CD14-positive monocyte (primary cell): ENCODE data around the gene GOT2. TPM values are rescaled to one million over a fixed set of nuclear protein-coding genes. Genes with fewer than 3 reads are reported as not detected.

ENCODE experiments used
- DNase-seq, 3 donors: peaks; one replicate each; pipeline ENCODE4 v3.0.0-alpha.2; 2011 to 2022
- H2AFZ ChIP-seq: 2 replicates; pipeline ENCODE4 v1.6.0; 2012; ENCODE audit warnings: mild to moderate bottlenecking, low read depth, low read length, inconsistent platforms; ENCODE audit not compliant: insufficient read depth, poor library complexity, severe bottlenecking
- H3K27ac ChIP-seq, 2 donors: 1 replicate in 1 of 2; 2 replicates in 1 of 2; pipeline ENCODE4 v1.5.1; 2012 to 2013; ENCODE audit warnings: low read length in 2 of 2, control low read depth in 1 of 2, inconsistent platforms in 1 of 2, low read depth in 1 of 2, mild to moderate bottlenecking in 1 of 2
- H3K27me3 ChIP-seq, 2 donors: one replicate each; pipeline versions ENCODE4 v1.6.0 to v1.6.1; 2011 to 2013; ENCODE audit warnings: low read length in 2 of 2; ENCODE audit not compliant: control insufficient read depth in 2 of 2, insufficient read depth in 2 of 2
- H3K36me3 ChIP-seq, 2 donors: replicated peaks in 1 of 2; 1 replicate in 1 of 2; 2 replicates in 1 of 2; pipeline versions ENCODE4 v1.5.1 to v1.6.1; 2012 to 2013; ENCODE audit warnings: low read length in 2 of 2, control low read depth in 1 of 2, inconsistent platforms in 1 of 2, mild to moderate bottlenecking in 1 of 2; ENCODE audit not compliant: insufficient read depth in 2 of 2, control insufficient read depth in 1 of 2
- H3K4me1 ChIP-seq, 2 donors: 1 replicate in 1 of 2; 2 replicates in 1 of 2; pipeline versions ENCODE4 v1.5.1 to v1.6.1; 2012 to 2013; ENCODE audit warnings: low read length in 2 of 2, control low read depth in 1 of 2, inconsistent platforms in 1 of 2, mild to moderate bottlenecking in 1 of 2, moderate library complexity in 1 of 2; ENCODE audit not compliant: insufficient read depth in 2 of 2, control insufficient read depth in 1 of 2
- H3K4me2 ChIP-seq: replicated peaks from 2 replicates; pipeline ENCODE3; 2012; ENCODE audit warnings: low read length, moderate library complexity, mild to moderate bottlenecking; ENCODE audit not compliant: poor library complexity, severe bottlenecking; ENCODE audit errors: extremely low read depth
- H3K4me3 ChIP-seq, 3 experiments: fragments of 200-600 bp in 1 of 3; sonication (generic) in 1 of 3; replicated peaks in 1 of 3; 1 replicate in 2 of 3; 2 replicates in 1 of 3; pipeline ENCODE4 v1.5.1; 2011 to 2013; ENCODE audit warnings: low read length in 3 of 3, mild to moderate bottlenecking in 3 of 3, control low read depth in 2 of 3, low read depth in 2 of 3, inconsistent platforms in 1 of 3, moderate library complexity in 1 of 3
- H3K79me2 ChIP-seq: 2 replicates; pipeline ENCODE4 v1.6.0; 2012; ENCODE audit warnings: mild to moderate bottlenecking, control low read depth, inconsistent platforms, low read length, moderate library complexity; ENCODE audit not compliant: insufficient read depth
- H3K9ac ChIP-seq: 2 replicates; pipeline ENCODE4 v1.6.0; 2017; ENCODE audit warnings: low read length, mild to moderate bottlenecking; ENCODE audit not compliant: insufficient read depth, poor library complexity, severe bottlenecking
- H3K9me3 ChIP-seq, 2 donors: replicated peaks in 1 of 2; 1 replicate in 1 of 2; 2 replicates in 1 of 2; pipeline versions ENCODE4 v1.5.1 to v1.6.1; 2012 to 2013; ENCODE audit warnings: low read length in 2 of 2, control low read depth in 1 of 2; ENCODE audit not compliant: control insufficient read depth in 1 of 2, insufficient read depth in 1 of 2
- H4K20me1 ChIP-seq: 2 replicates; pipeline ENCODE4 v1.6.0; 2012; ENCODE audit warnings: mild to moderate bottlenecking, low read length, control low read depth, moderate library complexity; ENCODE audit not compliant: insufficient read depth
- H3K27ac Mint-ChIP-seq, 7 donors: one replicate each; pipeline ENCODE4 v1.8.0; 2020; ENCODE audit warnings: mild to moderate bottlenecking in 7 of 7, mixed read lengths in 7 of 7, moderate library complexity in 6 of 7, inconsistent platforms in 2 of 7
- H3K27me3 Mint-ChIP-seq, 3 donors: one replicate each; pipeline ENCODE4 v1.8.0; 2021 to 2022; ENCODE audit warnings: low read depth in 3 of 3, mild to moderate bottlenecking in 3 of 3, mixed read lengths in 3 of 3, moderate library complexity in 3 of 3, inconsistent platforms in 1 of 3
- H3K36me3 Mint-ChIP-seq, 2 donors: one replicate each; pipeline ENCODE4 v1.8.0; 2020; ENCODE audit warnings: mixed read lengths in 2 of 2, inconsistent platforms in 1 of 2, mild to moderate bottlenecking in 1 of 2
- H3K4me1 Mint-ChIP-seq: one replicate; pipeline ENCODE4 v1.8.0; 2020; ENCODE audit warnings: mild to moderate bottlenecking, mixed read lengths
- H3K4me3 Mint-ChIP-seq, 2 donors: one replicate each; pipeline ENCODE4 v1.8.0; 2020; ENCODE audit warnings: mild to moderate bottlenecking in 2 of 2, mixed read lengths in 2 of 2, moderate library complexity in 1 of 2
- H3K9me3 Mint-ChIP-seq, 7 donors: one replicate each; pipeline ENCODE4 v1.8.0; 2020 to 2022; ENCODE audit warnings: mixed read lengths in 7 of 7, mild to moderate bottlenecking in 6 of 7, moderate library complexity in 6 of 7, inconsistent platforms in 2 of 7
- WGBS: methylation state at CpG from one replicate; pipeline ENCODE4 v1.1.5; 2013; ENCODE audit warnings: missing lambda C conversion rate; ENCODE audit not compliant: insufficient coverage; 5-methylcytosine and 5-hydroxymethylcytosine counted together
- intact Hi-C, 2 donors: fragments of 100-400 bp; cut with micrococcal nuclease; formaldehyde crosslinking; loops; one replicate each; pipeline versions ENCODE4 v1.15.0 to v1.15.1; 2023
- polyA plus RNA-seq, 3 donors: library from polyadenylated mRNA; depleted of rRNA in 1 of 3; unstranded in 2 of 3; stranded (reverse) in 1 of 3; fragments of 300-500 nt in 2 of 3; fragments of >200 nt in 1 of 3; fragmentation: Illumina TruSeq in 2 of 3; gene quantifications; 1 replicate in 2 of 3; 2 replicates in 1 of 3; pipeline ENCODE4 v1.2.3, GENCODE V29; 2012 to 2021
- TF ChIP-seq, protein P1 (sequence below): fragments of 200-600 bp; IDR thresholded peaks from one replicate; pipeline ENCODE4 v1.8.0; 2022; ENCODE audit warnings: antibody characterized with exemption, mild to moderate bottlenecking

GOT2 gene
- polyA plus RNA-seq, 3 donors: 14.9 to 35.8 (median 30.1) TPM

- no peaks in the 10 kb centered on the region for H3K27me3 ChIP-seq
Observed at GRCh38 chr16:58727796-58728568, 6.1 kb downstream of the GOT2 start.

GRCh38 chr16:58727028-58727781, 6.9 kb downstream of the GOT2 start:
- H4K20me1 ChIP-seq: peaks cover 5% of the 10 kb centered on the region
- H3K9me3 ChIP-seq: no peaks in the 10 kb centered on the region
- 80% methylated on average over 6 of the region's 9 CpGs for WGBS
- peaks cover 13 to 17% of the 10 kb centered on the region in 2 donors for H3K36me3 ChIP-seq
- H3K4me3 ChIP-seq: no peak overlapping the region
- no peaks in the 10 kb centered on the region for H3K4me1 ChIP-seq
- no peak overlapping the region for H3K9ac ChIP-seq
- no peak overlapping the region for H3K27ac ChIP-seq
- no peak for DNase-seq
- Mint-ChIP-seq H3K4me1 (peaks cover 4% of the 10 kb centered on the region), H3K27me3 (peaks cover 0 to 1% (median 0%) of the 10 kb centered on the region in 3 donors), H3K36me3 (peaks cover 15 to 16% of the 10 kb centered on the region in 2 donors), H3K27ac (no peak overlapping the region), H3K9me3 (no peaks in the 10 kb centered on the region), H3K4me3 (no peak overlapping the region)
- no peaks in the 10 kb centered on the region for H3K27me3 ChIP-seq
- no peak overlapping the region for H2AFZ ChIP-seq
- no peak overlapping the region for H3K4me2 ChIP-seq
- intact Hi-C loops: no loop called here
- H3K79me2 ChIP-seq: peaks cover 22% of the 10 kb centered on the region
- TF ChIP-seq, protein P1, sequence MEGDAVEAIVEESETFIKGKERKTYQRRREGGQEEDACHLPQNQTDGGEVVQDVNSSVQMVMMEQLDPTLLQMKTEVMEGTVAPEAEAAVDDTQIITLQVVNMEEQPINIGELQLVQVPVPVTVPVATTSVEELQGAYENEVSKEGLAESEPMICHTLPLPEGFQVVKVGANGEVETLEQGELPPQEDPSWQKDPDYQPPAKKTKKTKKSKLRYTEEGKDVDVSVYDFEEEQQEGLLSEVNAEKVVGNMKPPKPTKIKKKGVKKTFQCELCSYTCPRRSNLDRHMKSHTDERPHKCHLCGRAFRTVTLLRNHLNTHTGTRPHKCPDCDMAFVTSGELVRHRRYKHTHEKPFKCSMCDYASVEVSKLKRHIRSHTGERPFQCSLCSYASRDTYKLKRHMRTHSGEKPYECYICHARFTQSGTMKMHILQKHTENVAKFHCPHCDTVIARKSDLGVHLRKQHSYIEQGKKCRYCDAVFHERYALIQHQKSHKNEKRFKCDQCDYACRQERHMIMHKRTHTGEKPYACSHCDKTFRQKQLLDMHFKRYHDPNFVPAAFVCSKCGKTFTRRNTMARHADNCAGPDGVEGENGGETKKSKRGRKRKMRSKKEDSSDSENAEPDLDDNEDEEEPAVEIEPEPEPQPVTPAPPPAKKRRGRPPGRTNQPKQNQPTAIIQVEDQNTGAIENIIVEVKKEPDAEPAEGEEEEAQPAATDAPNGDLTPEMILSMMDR: no peak

More at GRCh38 chr16:58727796-58728568, 6.1 kb downstream of the GOT2 start:
- no peak overlapping the region for H3K9ac ChIP-seq
- WGBS: 100% methylated on average over 2 of the region's 9 CpGs
- Mint-ChIP-seq H3K4me1 (peaks cover 7% of the 10 kb centered on the region), H3K27ac (no peak overlapping the region), H3K36me3 (peaks cover 9 to 11% of the 10 kb centered on the region in 2 donors), H3K27me3 (peaks cover 0 to 1% (median 0%) of the 10 kb centered on the region in 3 donors), H3K9me3 (no peaks in the 10 kb centered on the region), H3K4me3 (no peak overlapping the region)
- H3K79me2 ChIP-seq: peaks cover 23% of the 10 kb centered on the region
- peaks cover 7 to 9% of the 10 kb centered on the region in 2 donors for H3K36me3 ChIP-seq
- no peak overlapping the region for H2AFZ ChIP-seq
- no peaks in the 10 kb centered on the region for H3K9me3 ChIP-seq
- H3K4me2 ChIP-seq: no peak overlapping the region
- TF ChIP-seq, protein P1: no peak
- H3K4me1 ChIP-seq: peaks cover under 1 to 4% of the 10 kb centered on the region in 2 donors
- H3K27ac ChIP-seq: no peak overlapping the region
- no peak overlapping the region for H3K4me3 ChIP-seq
- DNase-seq: no peak
- H4K20me1 ChIP-seq: peaks cover 5% of the 10 kb centered on the region
- intact Hi-C loops: no loop called here
